ENCODE data around the gene GNB2. TPM values are rescaled to one million over a fixed set of nuclear protein-coding genes. Genes with fewer than 3 reads are reported as not detected.
A peak's percentile ranks its signal among the peaks of the same experiment; 100 is the strongest.

GNB2 gene
- total and polyA plus RNA-seq, 10 donors, result 104 to 342 (median 242) TPM

DNA sequence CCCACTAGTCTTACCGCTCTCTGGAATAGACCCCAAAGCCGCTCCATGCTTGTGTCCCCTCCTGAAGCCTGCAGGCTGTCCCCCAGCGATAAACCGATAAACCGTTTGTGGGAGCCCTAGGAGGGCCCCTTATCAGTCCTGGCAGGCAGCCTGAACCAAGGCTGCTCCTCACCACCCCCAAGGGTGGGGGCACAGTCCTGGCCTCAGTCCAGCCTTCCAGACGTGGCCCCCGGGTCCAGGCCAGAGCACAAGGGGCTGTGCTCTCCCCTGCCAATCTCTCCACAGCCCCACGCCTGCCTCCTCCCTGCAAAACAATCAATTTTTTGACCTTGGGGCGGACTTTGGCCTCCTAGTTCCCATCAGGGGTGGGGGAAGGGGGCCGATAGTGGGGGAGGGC lies 32.1 kb upstream of the GNB2 start, which contains the start of gene TFR2:
Gene TFR2, minus strand, starts transcription at position 90 of the 397 bp plus-strand sequence. Its CDS starts 43 bp downstream, at position 47.
- H3K27ac ChIP-seq, result no peak within 1 kb of the TSS
- peak within 1 kb of the TSS in 1 of 8 donors; percentile 6 for H3K4me3 ChIP-seq
- intact Hi-C loops (cut with DNase I; ENCODE audit: low total_unique reads), result no loop called here
- H3K9me3 ChIP-seq, result no peaks in the 10 kb centered on the region
- DNase-seq, result no peak
- WGBS, 5 donors, result 39 to 51% (median 48%) methylated on average over 9 to 10 of the region's 10 CpGs
- H3K4me1 ChIP-seq, result peaks cover 0 to 4% (median 0%) of the 10 kb centered on the region in 6 donors
- H3K27me3 ChIP-seq (replicated peaks in 1 of 7), result peaks cover 0 to 33% (median 11%) of the 10 kb centered on the region in 7 donors
- TF ChIP-seq POLR2AphosphoS5 (IDR thresholded peaks at IDR 0.05), result no peak
- no peak for TF ChIP-seq POLR2A (IDR thresholded peaks at IDR 0.05)
- TF ChIP-seq, protein P1, sequence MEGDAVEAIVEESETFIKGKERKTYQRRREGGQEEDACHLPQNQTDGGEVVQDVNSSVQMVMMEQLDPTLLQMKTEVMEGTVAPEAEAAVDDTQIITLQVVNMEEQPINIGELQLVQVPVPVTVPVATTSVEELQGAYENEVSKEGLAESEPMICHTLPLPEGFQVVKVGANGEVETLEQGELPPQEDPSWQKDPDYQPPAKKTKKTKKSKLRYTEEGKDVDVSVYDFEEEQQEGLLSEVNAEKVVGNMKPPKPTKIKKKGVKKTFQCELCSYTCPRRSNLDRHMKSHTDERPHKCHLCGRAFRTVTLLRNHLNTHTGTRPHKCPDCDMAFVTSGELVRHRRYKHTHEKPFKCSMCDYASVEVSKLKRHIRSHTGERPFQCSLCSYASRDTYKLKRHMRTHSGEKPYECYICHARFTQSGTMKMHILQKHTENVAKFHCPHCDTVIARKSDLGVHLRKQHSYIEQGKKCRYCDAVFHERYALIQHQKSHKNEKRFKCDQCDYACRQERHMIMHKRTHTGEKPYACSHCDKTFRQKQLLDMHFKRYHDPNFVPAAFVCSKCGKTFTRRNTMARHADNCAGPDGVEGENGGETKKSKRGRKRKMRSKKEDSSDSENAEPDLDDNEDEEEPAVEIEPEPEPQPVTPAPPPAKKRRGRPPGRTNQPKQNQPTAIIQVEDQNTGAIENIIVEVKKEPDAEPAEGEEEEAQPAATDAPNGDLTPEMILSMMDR (IDR thresholded peaks at IDR 0.05 in 8 of 11, conservative IDR thresholded peaks at IDR 0.05 in 3 of 11), result no peak
- H3K36me3 ChIP-seq, result no peaks in the 10 kb centered on the region

DNA sequence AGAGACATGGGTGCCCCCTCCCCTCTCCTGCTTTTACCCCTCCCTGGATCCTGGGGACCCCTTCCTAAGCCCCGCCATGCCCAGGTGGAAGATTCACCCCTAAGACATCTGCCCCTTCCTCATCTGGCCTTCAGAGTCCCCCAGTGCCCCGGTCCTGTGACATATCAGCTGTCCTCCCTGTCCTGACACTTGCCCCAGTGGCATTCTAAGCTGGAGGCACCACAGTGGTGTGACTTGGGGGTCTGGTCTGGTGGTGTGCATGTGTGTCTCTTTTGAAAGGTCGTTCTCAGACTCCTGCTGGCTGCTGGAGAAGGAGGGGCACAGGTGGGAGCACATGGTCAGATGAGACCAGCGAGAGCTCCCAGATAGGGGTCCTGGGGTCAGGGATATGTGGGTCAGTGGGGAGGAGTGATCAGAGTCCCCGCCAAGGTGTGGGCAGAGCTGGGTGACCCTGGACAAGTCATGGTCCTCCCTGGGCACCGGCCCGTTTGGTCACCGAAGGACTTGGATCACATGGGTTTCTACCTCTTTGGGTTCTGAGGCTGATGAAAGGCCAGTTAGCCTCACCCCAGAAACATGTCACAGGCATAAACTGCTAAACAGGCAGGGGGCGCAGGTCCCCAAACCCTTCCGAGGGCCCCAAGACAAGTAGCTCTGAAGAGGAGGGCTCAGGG lies 31.5 kb upstream of the GNB2 start:
- WGBS, 5 donors, result 79 to 86% (median 81%) methylated on average over 8 to 10 of the region's 10 CpGs

DNA sequence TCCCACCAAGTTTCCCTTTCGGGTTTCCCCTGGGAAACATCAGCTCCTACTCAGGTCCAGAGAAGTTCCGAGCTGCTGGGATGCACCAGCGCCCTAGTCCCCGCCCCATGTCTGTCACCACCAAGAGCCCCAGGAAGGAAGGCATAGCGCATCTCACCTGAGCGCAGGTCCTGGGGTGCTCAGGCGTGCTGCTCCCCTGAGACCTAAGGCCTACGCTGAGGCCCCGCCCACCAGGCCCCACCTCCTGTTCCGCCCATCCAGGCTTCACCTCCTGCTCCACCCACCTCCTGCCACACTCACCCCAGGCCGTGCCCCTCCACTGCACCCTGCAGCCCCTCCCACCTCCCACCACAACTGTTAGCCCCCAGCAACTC lies 31.0 kb upstream of the GNB2 start:
- peak; percentile 85 for DNase-seq
- intact Hi-C loops (cut with DNase I; ENCODE audit: low total_unique reads), result no loop called here
- H3K4me1 ChIP-seq, result peaks cover 0 to 4% (median 0%) of the 10 kb centered on the region in 6 donors
- H3K9me3 ChIP-seq, result no peaks in the 10 kb centered on the region
- H3K4me3 ChIP-seq, result peak overlapping the region in 1 of 8 donors; percentile 6
- peaks cover 0 to 44% (median 19%) of the 10 kb centered on the region in 7 donors for H3K27me3 ChIP-seq (replicated peaks in 1 of 7)
- TF ChIP-seq POLR2A (IDR thresholded peaks at IDR 0.05) (no peak), POLR2AphosphoS5 (IDR thresholded peaks at IDR 0.05) (no peak)
- TF ChIP-seq, protein P1 (IDR thresholded peaks at IDR 0.05 in 8 of 11, conservative IDR thresholded peaks at IDR 0.05 in 3 of 11), result no peak
- WGBS, 5 donors, result 40 to 68% (median 50%) methylated on average over 6 to 11 of the region's 11 CpGs
- no peaks in the 10 kb centered on the region for H3K36me3 ChIP-seq
- H3K27ac ChIP-seq, result no peak overlapping the region

More for the DNA sequence above, 31.5 kb upstream of the GNB2 start:
- Histone ChIP-seq H3K36me3 (no peaks in the 10 kb centered on the region), H3K27me3 (replicated peaks in 1 of 7) (peaks cover 0 to 39% (median 14%) of the 10 kb centered on the region in 7 donors), H3K27ac (no peak overlapping the region), H3K9me3 (no peaks in the 10 kb centered on the region), H3K4me1 (peaks cover 0 to 4% (median 0%) of the 10 kb centered on the region in 6 donors), H3K4me3 (peak overlapping the region in 1 of 8 donors; percentile 6)
- DNase-seq, result no peak
- intact Hi-C loops (cut with DNase I; ENCODE audit: low total_unique reads), result no loop called here
- no peak for TF ChIP-seq POLR2A (IDR thresholded peaks at IDR 0.05)
- TF ChIP-seq, protein P1 (IDR thresholded peaks at IDR 0.05 in 8 of 11, conservative IDR thresholded peaks at IDR 0.05 in 3 of 11), result no peak
- no peak for TF ChIP-seq POLR2AphosphoS5 (IDR thresholded peaks at IDR 0.05)

DNA sequence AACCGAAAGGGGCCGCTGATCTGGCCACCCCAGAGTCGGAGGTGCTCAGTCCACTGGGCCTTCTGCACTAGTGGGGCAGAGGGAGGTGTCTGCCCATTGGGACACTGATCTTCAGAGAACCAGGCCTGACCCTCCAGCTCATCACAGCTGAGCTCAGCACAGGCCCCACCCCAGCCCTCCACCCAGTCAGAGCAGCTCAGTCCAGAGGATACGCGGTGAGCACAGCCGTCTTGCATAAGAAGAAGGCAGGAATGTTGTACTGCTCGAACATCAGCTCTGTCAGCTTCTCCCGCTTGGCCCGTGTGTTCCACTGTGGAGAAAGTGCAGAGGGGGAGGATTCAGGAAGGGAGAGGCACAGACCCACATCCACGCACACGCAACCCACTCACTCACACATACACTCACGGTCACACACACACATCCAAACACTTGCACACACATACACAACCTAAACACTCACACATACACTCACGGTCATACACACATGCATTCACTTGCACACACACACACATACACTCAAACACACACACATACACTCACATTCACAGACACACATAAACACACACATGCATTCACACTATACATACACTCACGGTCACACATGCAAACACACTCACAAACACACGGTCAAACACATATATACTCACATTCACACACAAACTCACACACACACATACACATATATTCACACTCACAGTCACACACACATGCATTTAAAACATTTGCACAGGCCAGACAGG lies 23.5 kb upstream of the GNB2 start:
- no peak for DNase-seq
- TF ChIP-seq POLR2A (IDR thresholded peaks at IDR 0.05), result no peak
- TF ChIP-seq, protein P1 (IDR thresholded peaks at IDR 0.05 in 8 of 11, conservative IDR thresholded peaks at IDR 0.05 in 3 of 11), result peak in 1 of 11 experiments; percentile 5
- no peak for TF ChIP-seq POLR2AphosphoS5 (IDR thresholded peaks at IDR 0.05)
- no peaks in the 10 kb centered on the region for H3K4me1 ChIP-seq
- H3K27ac ChIP-seq, result no peak overlapping the region
- H3K27me3 ChIP-seq (replicated peaks in 1 of 7), result peaks cover 0 to 86% (median 24%) of the 10 kb centered on the region in 7 donors
- no peaks in the 10 kb centered on the region for H3K36me3 ChIP-seq
- 75 to 89% (median 79%) methylated on average over 12 to 15 of the region's 15 CpGs for WGBS, 5 donors
- H3K4me3 ChIP-seq, result no peak overlapping the region
- no peaks in the 10 kb centered on the region for H3K9me3 ChIP-seq
- intact Hi-C loops (cut with DNase I; ENCODE audit: low total_unique reads), result no loop called here

All from spleen (tissue), 11 donors.